Ovary (tissue), 9 donors: ENCODE results near the gene MORC3. TPM values are rescaled to one million over a fixed set of nuclear protein-coding genes. Genes with fewer than 3 reads are reported as not detected.
"Not testable (repeated sequence)": the region's sequence is repeated elsewhere in the genome, so short reads cannot be mapped to it uniquely, and the experiment has no call there.

Source experiments
- DNase-seq, 5 donors: peaks; one replicate each; pipeline ENCODE4 v3.0.0-alpha.2; 2019 to 2020
- H3K27ac ChIP-seq, 2 donors: fragments of 200-600 bp; one replicate each; pipeline versions ENCODE4 v1.5.1 to v1.8.0; 2019 to 2022
- H3K27me3 ChIP-seq: fragments of 200-600 bp; one replicate; pipeline ENCODE4 v1.8.0; 2022
- H3K36me3 ChIP-seq: fragments of 200-600 bp; sonication (generic); one replicate; pipeline ENCODE4 v1.5.1; 2019
- H3K4me1 ChIP-seq: one replicate; pipeline ENCODE4 v1.8.1; 2013; ENCODE audit warnings: mild to moderate bottlenecking, moderate library complexity; ENCODE audit not compliant: insufficient read depth
- H3K4me3 ChIP-seq: fragments of 200-600 bp; sonication (generic); one replicate; pipeline ENCODE4 v1.5.1; 2017
- H3K9me3 ChIP-seq, 2 donors: fragments of 200-600 bp in 1 of 2; sonication (generic) in 1 of 2; one replicate each; pipeline versions ENCODE4 v1.5.1 to v1.8.1; 2013 to 2019; ENCODE audit warnings: mild to moderate bottlenecking in 1 of 2, moderate library complexity in 1 of 2
- CTCF ChIP-seq, 3 donors: fragments of 450-650 bp in 2 of 3; fragments of 200-600 bp in 1 of 3; IDR thresholded peaks; one replicate each; pipeline versions ENCODE4 v1.5.1 to v1.8.0; 2016 to 2022; ENCODE audit warnings: antibody characterized with exemption in 3 of 3, mild to moderate bottlenecking in 1 of 3
- EP300 ChIP-seq: sonication (generic); formaldehyde crosslinking; IDR thresholded peaks from one replicate; pipeline ENCODE4 v1.6.1; 2017; ENCODE audit warnings: antibody characterized with exemption
- POLR2A ChIP-seq: fragments of 450-650 bp; IDR thresholded peaks from one replicate; pipeline ENCODE4 v1.6.1; 2017; ENCODE audit warnings: antibody characterized with exemption, mild to moderate bottlenecking, moderate library complexity
- WGBS, 3 donors: extraction: QIAGEN DNeasy Blood & Tissue Kit in 1 of 3; methylation state at CpG; one replicate each; pipeline versions ENCODE4 v1.1.5 to v1.1.7; 2013 to 2017; 5-methylcytosine and 5-hydroxymethylcytosine counted together
- intact Hi-C, 4 donors: fragments of 100-400 bp; cut with DNase I; formaldehyde crosslinking; loops; one replicate each; pipeline versions ENCODE4 v1.11.0 to v1.15.1; 2022 to 2023
- polyA plus RNA-seq, 2 donors: library from polyadenylated mRNA; stranded (reverse); fragments of 200-250 nt in 1 of 2; fragments of 350-450 nt in 1 of 2; fragmentation: Illumina TruSeq in 1 of 2; extraction: RNeasy Lipid Tissue Mini Kit (QIAGEN cat#74804) in 1 of 2; gene quantifications; one replicate each; pipeline ENCODE4 v1.2.3, GENCODE V29; 2013 to 2014
- total RNA-seq, 7 donors: library from RNA; depleted of rRNA in 2 of 7; stranded (reverse); fragments of >200 nt in 2 of 7; fragmentation: NEBNext Ultra II Directional in 3 of 7; extraction: Animal tissue kit (Norgen Biotek cat#: 25700) in 3 of 7; gene quantifications; one replicate each; pipeline versions ENCODE4 v1.1.0 to v1.2.4, GENCODE V29; 2016 to 2023
- donor health status: DM: no; HTN: no; CAD: no; lungs with moderate emphysema.
- donor health status: DM: no; HTN: no; CAD: no.
- donor health status: Bipolar disorder and iron deficiency.
- donor health status: DM: yes; HTN: yes; CAD: no.
- donor health status: DM: no; HTN: no; CAD: no.
- donor health status: DM: yes; HTN: yes; CAD: no.

Gene MORC3
- total and polyA plus RNA-seq, 9 donors: 18.9 to 55.6 (median 35.7) TPM

- TF ChIP-seq CTCF (IDR thresholded peaks at IDR 0.05) (no peak), EP300 (no peak), POLR2A (no peak)
- Histone ChIP-seq H3K27ac (no peak overlapping the region), H3K36me3 (no peaks in the 10 kb centered on the region), H3K4me3 (no peak overlapping the region), H3K27me3 (no peaks in the 10 kb centered on the region), H3K9me3 (peaks cover 0 to 4% of the 10 kb centered on the region in 2 donors), H3K4me1 (no peaks in the 10 kb centered on the region)
- 88 to 91% (median 89%) methylated on average over 6 of the region's 6 CpGs for WGBS, 3 donors
- no peak for DNase-seq
- intact Hi-C loops: no loop called here
These were observed 13.0 kb upstream of the MORC3 start for GRCh38 chr21:36306872-36307534.

GRCh38 chr21:36310016-36310415 is 10.0 kb upstream of the MORC3 start:
- TF ChIP-seq CTCF (IDR thresholded peaks at IDR 0.05): no peak
- TF ChIP-seq POLR2A: no peak
- TF ChIP-seq EP300: no peak
- H3K27me3 ChIP-seq: no peaks in the 10 kb centered on the region
- H3K4me1 ChIP-seq: no peaks in the 10 kb centered on the region
- peaks cover 0 to 4% of the 10 kb centered on the region in 2 donors for H3K9me3 ChIP-seq
- H3K4me3 ChIP-seq: no peak overlapping the region
- H3K36me3 ChIP-seq: no peaks in the 10 kb centered on the region
- WGBS, 3 donors: 87 to 95% (median 89%) methylated on average over 7 of the region's 7 CpGs
- intact Hi-C loops: no loop called here
- H3K27ac ChIP-seq: no peak overlapping the region
- no peak for DNase-seq

GRCh38 chr21:36313446-36313845 is 6.6 kb upstream of the MORC3 start:
- DNase-seq, H3K4me1 ChIP-seq, H3K9me3 ChIP-seq, H3K27ac ChIP-seq, H3K36me3 ChIP-seq, H3K27me3 ChIP-seq, H3K4me3 ChIP-seq, intact Hi-C loops: not testable (repeated sequence)
- 88 to 92% (median 90%) methylated on average over 2 of the region's 2 CpGs for WGBS, 3 donors

- H3K27ac ChIP-seq, H3K4me3 ChIP-seq, H3K27me3 ChIP-seq, DNase-seq, H3K9me3 ChIP-seq, H3K4me1 ChIP-seq, intact Hi-C loops, H3K36me3 ChIP-seq: not testable (repeated sequence)
- WGBS, 3 donors: 89 to 92% (median 90%) methylated on average over 3 of the region's 3 CpGs
These were observed 4.0 kb upstream of the MORC3 start for GRCh38 chr21:36316045-36316444.

- no peak overlapping the region for H3K27ac ChIP-seq
- H3K9me3 ChIP-seq: no peaks in the 10 kb centered on the region
- no peak overlapping the region for H3K4me3 ChIP-seq
- H3K27me3 ChIP-seq: no peaks in the 10 kb centered on the region
- H3K36me3 ChIP-seq: no peaks in the 10 kb centered on the region
- TF ChIP-seq CTCF (IDR thresholded peaks at IDR 0.05) (no peak), POLR2A (no peak), EP300 (no peak)
- intact Hi-C loops: no loop called here
- 78 to 86% (median 80%) methylated on average over 14 of the region's 14 CpGs for WGBS, 3 donors
- H3K4me1 ChIP-seq: peaks cover 2% of the 10 kb centered on the region
- no peak for DNase-seq
These were observed 3.0 kb upstream of the MORC3 start for GRCh38 chr21:36316872-36317484.

- peak in 2 of 5 donors; percentile 53 to 62 for DNase-seq
- H3K9me3 ChIP-seq, H3K36me3 ChIP-seq, H3K27me3 ChIP-seq, intact Hi-C loops, H3K4me1 ChIP-seq: not testable (repeated sequence)
- Histone ChIP-seq H3K4me3 (peak overlapping the region; percentile 96), H3K27ac (peak overlapping the region; percentile 89 to 99)
- 33 to 47% (median 39%) methylated on average over 17 of the region's 17 CpGs for WGBS, 3 donors
These were observed 611 bp upstream of the MORC3 start for GRCh38 chr21:36319406-36319766.
